Measurements from ENCODE around the gene TEX47.

TEX47 gene

GRCh38 chr7:88746126-88746525 is 49.4 kb downstream of the TEX47 start:
- DNase-seq (ENCODE audit: low read depth in 2 of 2): no peak

Data from stimulated activated CD8-positive, alpha-beta memory T cell treated with anti-CD3 and anti-CD28 coated beads, Interleukin-15, amount 100 ng/mL, for 48 hours (primary cell).